Gastrocnemius medialis (tissue), 4 donors: ENCODE results near the gene OR10G2. TPM values are rescaled to one million over a fixed set of nuclear protein-coding genes. Genes with fewer than 3 reads are reported as not detected.
"Not testable (repeated sequence)": the region's sequence is repeated elsewhere in the genome, so short reads cannot be mapped to it uniquely, and the experiment has no call there.

Experiments
- ATAC-seq, 2 donors: fragments of 150-250 bp; one replicate each; pipeline ENCODE4 v1.9.1; 2016
- DNase-seq, 2 donors: peaks; one replicate each; pipeline ENCODE4 v3.0.0-alpha.2; 2019
- H3K27ac ChIP-seq, 4 donors: fragments of 200-600 bp; sonication (generic); 1 replicate in 1 of 4; 2 replicates in 3 of 4; pipeline ENCODE4 v1.5.1; 2016 to 2018; ENCODE audit warnings: mild to moderate bottlenecking in 2 of 4, moderate library complexity in 1 of 4
- H3K27me3 ChIP-seq, 3 donors: fragments of 200-600 bp; sonication (generic) in 2 of 3; 1 replicate in 1 of 3; 2 replicates in 2 of 3; pipeline versions ENCODE4 v1.5.1 to v1.6.0; 2016 to 2019; ENCODE audit warnings: mild to moderate bottlenecking in 1 of 3, moderate library complexity in 1 of 3
- H3K36me3 ChIP-seq, 2 donors: fragments of 200-600 bp; sonication (generic) in 1 of 2; one replicate each; pipeline ENCODE4 v1.5.1; 2017 to 2018
- H3K4me1 ChIP-seq, 2 donors: fragments of 200-600 bp; sonication (generic) in 1 of 2; one replicate each; pipeline ENCODE4 v1.5.1; 2016 to 2017; ENCODE audit warnings: mild to moderate bottlenecking in 2 of 2
- H3K4me3 ChIP-seq, 4 donors: fragments of 200-600 bp; sonication (generic) in 3 of 4; 1 replicate in 1 of 4; 2 replicates in 3 of 4; pipeline ENCODE4 v1.5.1; 2016 to 2019; ENCODE audit warnings: mild to moderate bottlenecking in 2 of 4
- H3K9me3 ChIP-seq, 3 donors: fragments of 200-600 bp; sonication (generic) in 2 of 3; 1 replicate in 1 of 3; 2 replicates in 2 of 3; pipeline ENCODE4 v1.5.1; 2016 to 2019
- POLR2A ChIP-seq, 2 donors: fragments of 450-650 bp; IDR thresholded peaks; one replicate each; pipeline ENCODE4 v1.6.1; 2017; ENCODE audit warnings: antibody characterized with exemption in 2 of 2, mild to moderate bottlenecking in 2 of 2, moderate library complexity in 2 of 2
- in situ Hi-C, 4 donors: fragments of 200-750 bp; cut with MboI; loops; one replicate each; pipeline versions ENCODE4 v1.15.0 to v1.8.0; 2017; ENCODE audit warnings: low sequenced_read_pairs in 4 of 4
- intact Hi-C: fragments of 100-400 bp; cut with DNase I; formaldehyde crosslinking; loops from one replicate; pipeline ENCODE4 v1.15.1; 2023; ENCODE audit warnings: low total_unique reads
- total RNA-seq, 4 donors: library from RNA; depleted of rRNA; stranded (reverse); fragments of >200 nt; gene quantifications; one replicate each; pipeline versions ENCODE4 v1.1.0 to v1.2.3, GENCODE V29; 2016
- TF ChIP-seq, protein P1 (sequence below), 5 experiments: fragments of 450-650 bp in 3 of 5; fragments of 200-600 bp in 2 of 5; sonication (generic) in 2 of 5; IDR thresholded peaks in 4 of 5; conservative IDR thresholded peaks in 1 of 5; 1 replicate in 4 of 5; 2 replicates in 1 of 5; pipeline ENCODE4 v1.5.1; 2016 to 2019; ENCODE audit warnings: antibody characterized with exemption in 5 of 5, mild to moderate bottlenecking in 3 of 5, moderate library complexity in 3 of 5

OR10G2 gene
- total RNA-seq, 4 donors from 2014 or later, result not detected

DNA sequence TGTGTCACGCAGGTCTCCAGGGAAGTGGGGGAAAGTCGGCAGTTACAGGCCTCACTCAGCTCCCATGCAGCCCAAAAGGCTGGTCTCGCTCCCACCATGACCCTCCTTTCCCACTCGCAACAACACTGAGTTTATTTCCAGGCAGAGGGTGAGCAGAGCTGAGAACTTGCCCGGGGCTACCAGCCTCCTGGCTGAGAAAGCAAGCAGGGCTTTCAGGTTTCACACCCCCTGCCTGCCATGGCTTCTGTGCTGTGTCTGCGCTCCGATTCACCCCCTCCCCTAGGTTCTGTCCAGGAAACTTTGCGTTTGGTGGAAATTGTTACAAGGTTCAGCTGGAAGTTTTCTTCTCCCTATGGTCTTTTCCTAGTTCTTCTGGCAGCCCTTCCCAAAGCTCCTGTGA is 17.1 kb downstream of the OR10G2 start:
- Histone ChIP-seq H3K27ac (no peak overlapping the region), H3K4me3 (no peak overlapping the region), H3K27me3 (no peaks in the 10 kb centered on the region), H3K9me3 (no peaks in the 10 kb centered on the region), H3K36me3 (no peaks in the 10 kb centered on the region), H3K4me1 (no peaks in the 10 kb centered on the region)
- TF ChIP-seq, protein P1, sequence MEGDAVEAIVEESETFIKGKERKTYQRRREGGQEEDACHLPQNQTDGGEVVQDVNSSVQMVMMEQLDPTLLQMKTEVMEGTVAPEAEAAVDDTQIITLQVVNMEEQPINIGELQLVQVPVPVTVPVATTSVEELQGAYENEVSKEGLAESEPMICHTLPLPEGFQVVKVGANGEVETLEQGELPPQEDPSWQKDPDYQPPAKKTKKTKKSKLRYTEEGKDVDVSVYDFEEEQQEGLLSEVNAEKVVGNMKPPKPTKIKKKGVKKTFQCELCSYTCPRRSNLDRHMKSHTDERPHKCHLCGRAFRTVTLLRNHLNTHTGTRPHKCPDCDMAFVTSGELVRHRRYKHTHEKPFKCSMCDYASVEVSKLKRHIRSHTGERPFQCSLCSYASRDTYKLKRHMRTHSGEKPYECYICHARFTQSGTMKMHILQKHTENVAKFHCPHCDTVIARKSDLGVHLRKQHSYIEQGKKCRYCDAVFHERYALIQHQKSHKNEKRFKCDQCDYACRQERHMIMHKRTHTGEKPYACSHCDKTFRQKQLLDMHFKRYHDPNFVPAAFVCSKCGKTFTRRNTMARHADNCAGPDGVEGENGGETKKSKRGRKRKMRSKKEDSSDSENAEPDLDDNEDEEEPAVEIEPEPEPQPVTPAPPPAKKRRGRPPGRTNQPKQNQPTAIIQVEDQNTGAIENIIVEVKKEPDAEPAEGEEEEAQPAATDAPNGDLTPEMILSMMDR (IDR thresholded peaks at IDR 0.05 in 4 of 5, conservative IDR thresholded peaks at IDR 0.05 in 1 of 5), result no peak
- no peak for TF ChIP-seq POLR2A (IDR thresholded peaks at IDR 0.05)
- intact Hi-C loops (no loop called here), in situ Hi-C loops (no loop called here)
- DNase-seq (no peak), ATAC-seq (no peak)

DNA sequence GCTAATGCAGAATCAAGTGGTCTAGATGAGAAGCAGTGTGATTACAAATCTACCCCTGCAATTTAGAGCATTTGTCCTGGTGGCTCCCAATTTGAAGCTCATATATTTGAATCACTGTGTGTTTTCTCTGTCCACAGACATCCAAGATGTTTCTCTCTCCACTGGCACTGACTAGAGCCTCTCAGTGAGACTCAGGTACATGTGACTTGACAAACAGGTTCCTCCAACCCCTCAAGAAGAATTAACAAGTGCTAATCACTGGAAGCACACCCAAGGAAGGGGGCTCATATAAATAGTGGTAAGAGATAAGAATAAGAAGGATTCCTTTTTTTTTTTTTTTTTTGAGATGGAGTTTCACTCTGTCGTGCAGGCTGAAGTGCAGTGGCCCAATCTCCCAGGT is 20.5 kb downstream of the OR10G2 start:
- in situ Hi-C loops, result no loop called here
- Histone ChIP-seq H3K4me3 (no peak overlapping the region), H3K27ac (no peak overlapping the region), H3K36me3 (no peaks in the 10 kb centered on the region), H3K27me3 (no peaks in the 10 kb centered on the region), H3K9me3 (no peaks in the 10 kb centered on the region), H3K4me1 (no peaks in the 10 kb centered on the region)
- ATAC-seq, result no peak
- DNase-seq, result no peak
- intact Hi-C loops, result no loop called here
- TF ChIP-seq POLR2A (IDR thresholded peaks at IDR 0.05), result no peak
- TF ChIP-seq, protein P1 (IDR thresholded peaks at IDR 0.05 in 4 of 5, conservative IDR thresholded peaks at IDR 0.05 in 1 of 5), result no peak

DNA sequence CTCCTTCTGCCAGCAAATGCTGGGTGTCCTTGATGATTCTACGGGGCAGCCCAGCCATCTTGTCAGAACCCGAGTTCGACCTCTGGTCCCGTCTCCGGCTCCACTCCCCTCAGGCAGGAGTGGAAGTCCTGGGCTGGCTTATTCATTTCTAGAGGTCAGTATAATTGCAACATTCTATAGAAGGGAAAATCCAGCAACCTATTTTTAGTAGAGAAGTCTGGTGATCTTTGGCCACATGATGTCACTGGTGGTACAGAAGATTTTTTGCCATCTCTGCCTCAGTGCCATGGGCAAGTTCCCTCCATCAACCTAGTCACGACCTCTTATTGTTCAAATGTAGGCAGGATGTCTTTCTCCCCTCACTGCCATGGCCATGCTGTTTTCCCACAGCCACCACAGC is 22.4 kb downstream of the OR10G2 start:
- Histone ChIP-seq H3K4me3 (no peak overlapping the region), H3K9me3 (no peaks in the 10 kb centered on the region), H3K4me1 (no peaks in the 10 kb centered on the region), H3K27me3 (no peaks in the 10 kb centered on the region), H3K36me3 (no peaks in the 10 kb centered on the region), H3K27ac (no peak overlapping the region)
- intact Hi-C loops (no loop called here), in situ Hi-C loops (no loop called here)
- TF ChIP-seq POLR2A (IDR thresholded peaks at IDR 0.05), result no peak
- TF ChIP-seq, protein P1 (IDR thresholded peaks at IDR 0.05 in 4 of 5, conservative IDR thresholded peaks at IDR 0.05 in 1 of 5), result no peak
- DNase-seq (no peak), ATAC-seq (no peak)

DNA sequence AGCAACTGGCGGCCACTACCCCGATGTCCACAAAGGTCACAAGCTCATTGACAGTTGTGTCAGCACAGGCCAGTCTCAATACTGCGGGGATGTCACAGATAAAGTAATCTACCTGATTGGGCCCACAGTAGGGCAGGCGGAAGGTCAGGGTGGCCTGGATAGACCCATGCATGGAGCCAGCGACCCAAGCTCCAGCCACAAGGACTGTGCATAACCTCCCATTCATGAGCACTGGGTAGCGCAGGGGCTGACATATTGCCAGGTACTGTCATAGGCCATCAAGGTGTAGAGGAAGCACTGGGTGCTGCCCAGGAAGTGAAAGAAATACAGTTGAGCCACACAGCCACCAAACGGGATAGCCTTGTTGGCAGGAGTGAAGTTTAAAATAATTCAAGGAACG is 32.6 kb downstream of the OR10G2 start:
- DNase-seq, H3K9me3 ChIP-seq, H3K27ac ChIP-seq, in situ Hi-C loops, H3K36me3 ChIP-seq, H3K4me3 ChIP-seq, H3K27me3 ChIP-seq, ATAC-seq, intact Hi-C loops, H3K4me1 ChIP-seq: not testable (repeated sequence)

DNA sequence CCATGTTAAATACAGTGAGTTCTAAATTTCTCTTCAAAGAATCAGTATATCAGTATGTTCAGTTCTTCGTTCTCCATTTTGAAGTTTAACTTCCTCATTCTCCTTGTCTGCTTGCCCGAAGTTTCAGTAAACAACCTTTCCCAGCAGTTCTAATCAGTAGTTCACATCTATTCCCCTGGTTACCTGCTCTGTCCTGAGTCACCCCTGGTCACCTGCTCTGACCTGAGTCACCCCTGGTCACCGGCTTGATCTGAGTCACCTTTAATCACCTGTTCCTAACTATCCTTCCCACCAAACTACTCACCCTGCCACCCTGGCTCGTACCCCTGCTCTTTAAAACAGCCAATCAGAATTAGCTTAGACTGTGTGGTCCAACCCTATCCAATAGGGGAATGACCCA is 45.4 kb downstream of the OR10G2 start:
- no peak overlapping the region for H3K4me3 ChIP-seq
- no peaks in the 10 kb centered on the region for H3K4me1 ChIP-seq
- H3K36me3 ChIP-seq, result no peaks in the 10 kb centered on the region
- ATAC-seq, result no peak
- TF ChIP-seq POLR2A (IDR thresholded peaks at IDR 0.05), result no peak
- TF ChIP-seq, protein P1 (IDR thresholded peaks at IDR 0.05 in 4 of 5, conservative IDR thresholded peaks at IDR 0.05 in 1 of 5), result no peak
- intact Hi-C loops (no loop called here), in situ Hi-C loops (no loop called here)
- no peak for DNase-seq
- no peak overlapping the region for H3K27ac ChIP-seq
- no peaks in the 10 kb centered on the region for H3K9me3 ChIP-seq
- no peaks in the 10 kb centered on the region for H3K27me3 ChIP-seq

Other genes with a start within 250 kb of the OR10G2 start
- gene CHD8, start 178.8 kb downstream of the OR10G2 start, total RNA-seq, result 10 to 100 TPM; 23.8 to 49.5 (median 37.6) TPM
- gene RAB2B, start 158.0 kb downstream of the OR10G2 start, total RNA-seq, result 10 to 100 TPM in 1 of 4 donors, 1 to 10 TPM in 3; 4.8 to 13.6 (median 8.0) TPM
- gene TOX4, start 157.7 kb downstream of the OR10G2 start, total RNA-seq, result 100 to 1,000 TPM in 2 of 4 donors, 10 to 100 TPM in 2; 57.2 to 135 (median 112) TPM
- 10 to 100 TPM; 16.5 to 52.4 (median 34.6) TPM for gene METTL3, start 123.6 kb downstream of the OR10G2 start, total RNA-seq
- gene SALL2, start 108.6 kb downstream of the OR10G2 start, total RNA-seq, result 1 to 10 TPM in 3 of 4 donors, under 1 TPM in 1; 0.80 to 2.0 (median 1.1) TPM
- not detected for gene OR10G3, start 54.9 kb downstream of the OR10G2 start, total RNA-seq
- not detected for gene OR4E2, start 18.9 kb upstream of the OR10G2 start, total RNA-seq
- not detected for gene OR4E1, start 38.9 kb upstream of the OR10G2 start, total RNA-seq